ENCODE results near the gene RHBDF1. TPM values are rescaled to one million over a fixed set of nuclear protein-coding genes. Genes with fewer than 3 reads are reported as not detected.

Gene RHBDF1
- total RNA-seq, 3 donors from 2014 or later, result 27.2 to 39.2 (median 36.9) TPM

DNA sequence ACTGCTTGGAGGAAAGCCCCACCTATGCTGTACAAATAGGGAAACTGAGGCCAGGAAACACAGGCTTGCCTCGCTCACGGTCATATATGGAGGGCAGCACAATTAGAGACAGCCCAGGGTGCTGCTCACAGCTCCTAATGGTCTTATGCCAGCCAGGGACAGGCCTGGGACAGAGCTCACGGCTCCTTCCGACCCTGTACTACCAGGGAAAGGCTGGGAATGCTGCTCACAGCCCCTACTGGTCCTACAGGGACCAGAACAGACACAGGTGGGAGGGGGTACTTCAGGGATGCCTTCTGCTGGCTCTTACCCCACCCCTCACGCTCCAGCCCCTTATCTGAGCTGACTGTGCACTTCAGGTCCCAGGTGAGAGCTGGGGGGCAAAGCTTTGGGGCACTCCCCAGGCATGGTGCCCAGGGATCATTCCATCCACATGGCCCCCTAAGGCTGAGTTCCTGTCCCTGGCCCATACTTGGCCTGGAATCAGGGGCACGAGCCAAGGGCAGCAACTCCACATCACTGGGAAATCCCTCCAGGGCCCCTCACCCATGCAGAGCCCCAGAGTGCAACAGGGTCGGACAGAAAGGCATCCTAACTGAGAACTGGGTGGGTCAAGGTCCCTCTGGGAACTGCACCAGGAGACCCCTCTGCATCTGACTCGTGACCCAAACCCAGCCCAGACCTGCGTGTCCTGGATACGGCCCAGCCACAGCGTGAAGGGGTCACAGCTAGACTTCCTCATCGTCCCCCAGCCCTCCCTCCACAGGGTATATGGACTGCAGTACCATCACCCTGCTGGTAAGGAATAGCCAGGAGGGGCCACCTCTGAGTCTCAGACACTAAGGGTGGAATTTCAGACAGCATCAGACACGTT, 5.9 kb downstream of the RHBDF1 start:
- intact Hi-C loops (cut with DNase I, micrococcal nuclease), result no loop called here

DNA sequence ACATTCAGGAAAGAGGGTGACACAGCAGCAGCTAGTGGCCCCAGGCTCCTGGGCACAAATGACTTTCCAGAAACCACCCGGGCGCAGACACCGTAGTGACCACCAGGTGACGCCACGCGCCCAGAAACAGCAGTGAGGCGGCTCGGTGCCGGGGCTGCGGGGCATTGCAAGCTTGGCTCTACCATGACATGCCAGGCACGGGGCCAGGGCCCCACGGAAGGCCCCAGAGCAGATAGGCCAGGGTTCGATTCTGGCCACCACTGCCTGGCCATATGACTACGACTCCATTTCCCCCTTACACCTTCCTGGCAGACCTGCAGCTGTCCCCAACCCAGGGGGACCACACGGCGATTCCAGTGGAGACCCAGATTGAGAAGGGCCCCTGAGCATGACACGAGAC, 6.7 kb downstream of the RHBDF1 start:
- peak; percentile 90 for ATAC-seq
- intact Hi-C loops (cut with DNase I, micrococcal nuclease), result no loop called here
- H3K4me1 ChIP-seq (ENCODE audit: low read depth), result peaks cover 6% of the 10 kb centered on the region

More for the DNA sequence above, 5.9 kb downstream of the RHBDF1 start:
- Histone ChIP-seq H3K36me3 (ENCODE audit: low read depth) (no peaks in the 10 kb centered on the region), H3K4me1 (ENCODE audit: low read depth) (peaks cover 14% of the 10 kb centered on the region), H3K4me3 (no peak overlapping the region), H3K9me3 (no peaks in the 10 kb centered on the region)
- ATAC-seq (no peak), DNase-seq (no peak)
- TF ChIP-seq, protein P1, sequence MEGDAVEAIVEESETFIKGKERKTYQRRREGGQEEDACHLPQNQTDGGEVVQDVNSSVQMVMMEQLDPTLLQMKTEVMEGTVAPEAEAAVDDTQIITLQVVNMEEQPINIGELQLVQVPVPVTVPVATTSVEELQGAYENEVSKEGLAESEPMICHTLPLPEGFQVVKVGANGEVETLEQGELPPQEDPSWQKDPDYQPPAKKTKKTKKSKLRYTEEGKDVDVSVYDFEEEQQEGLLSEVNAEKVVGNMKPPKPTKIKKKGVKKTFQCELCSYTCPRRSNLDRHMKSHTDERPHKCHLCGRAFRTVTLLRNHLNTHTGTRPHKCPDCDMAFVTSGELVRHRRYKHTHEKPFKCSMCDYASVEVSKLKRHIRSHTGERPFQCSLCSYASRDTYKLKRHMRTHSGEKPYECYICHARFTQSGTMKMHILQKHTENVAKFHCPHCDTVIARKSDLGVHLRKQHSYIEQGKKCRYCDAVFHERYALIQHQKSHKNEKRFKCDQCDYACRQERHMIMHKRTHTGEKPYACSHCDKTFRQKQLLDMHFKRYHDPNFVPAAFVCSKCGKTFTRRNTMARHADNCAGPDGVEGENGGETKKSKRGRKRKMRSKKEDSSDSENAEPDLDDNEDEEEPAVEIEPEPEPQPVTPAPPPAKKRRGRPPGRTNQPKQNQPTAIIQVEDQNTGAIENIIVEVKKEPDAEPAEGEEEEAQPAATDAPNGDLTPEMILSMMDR (IDR thresholded peaks at IDR 0.05), result no peak

DNA sequence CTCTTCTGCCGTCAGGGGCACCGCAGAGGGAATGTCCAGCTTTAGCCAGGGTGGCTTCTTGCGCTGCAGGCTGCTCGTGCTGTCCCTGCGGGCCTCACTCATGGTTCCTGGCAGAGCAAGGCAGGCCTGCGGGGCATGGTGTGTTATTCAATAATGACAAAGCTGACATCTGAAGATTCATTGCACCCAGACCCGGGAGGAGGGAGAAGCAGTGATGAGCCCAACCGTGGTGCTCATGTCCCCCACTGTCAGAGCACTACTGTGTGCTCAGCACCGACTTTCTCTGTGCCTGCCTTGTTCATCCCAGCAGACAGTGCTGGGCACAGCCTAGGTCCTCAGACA, 7.5 kb downstream of the RHBDF1 start:
- intact Hi-C loops (cut with DNase I, micrococcal nuclease), result no loop called here
- Histone ChIP-seq H3K4me1 (ENCODE audit: low read depth) (peaks cover 4% of the 10 kb centered on the region), H3K4me3 (no peak overlapping the region), H3K36me3 (ENCODE audit: low read depth) (no peaks in the 10 kb centered on the region), H3K9me3 (no peaks in the 10 kb centered on the region)
- ATAC-seq (no peak), DNase-seq (no peak)
- TF ChIP-seq, protein P1 (IDR thresholded peaks at IDR 0.05), result no peak

More for the DNA sequence above, 6.7 kb downstream of the RHBDF1 start:
- TF ChIP-seq, protein P1 (IDR thresholded peaks at IDR 0.05), result peak; percentile 90
- Histone ChIP-seq H3K9me3 (no peaks in the 10 kb centered on the region), H3K36me3 (ENCODE audit: low read depth) (no peaks in the 10 kb centered on the region), H3K4me3 (no peak overlapping the region)
- peak; percentile 82 to 92 (median 91) for DNase-seq

DNA sequence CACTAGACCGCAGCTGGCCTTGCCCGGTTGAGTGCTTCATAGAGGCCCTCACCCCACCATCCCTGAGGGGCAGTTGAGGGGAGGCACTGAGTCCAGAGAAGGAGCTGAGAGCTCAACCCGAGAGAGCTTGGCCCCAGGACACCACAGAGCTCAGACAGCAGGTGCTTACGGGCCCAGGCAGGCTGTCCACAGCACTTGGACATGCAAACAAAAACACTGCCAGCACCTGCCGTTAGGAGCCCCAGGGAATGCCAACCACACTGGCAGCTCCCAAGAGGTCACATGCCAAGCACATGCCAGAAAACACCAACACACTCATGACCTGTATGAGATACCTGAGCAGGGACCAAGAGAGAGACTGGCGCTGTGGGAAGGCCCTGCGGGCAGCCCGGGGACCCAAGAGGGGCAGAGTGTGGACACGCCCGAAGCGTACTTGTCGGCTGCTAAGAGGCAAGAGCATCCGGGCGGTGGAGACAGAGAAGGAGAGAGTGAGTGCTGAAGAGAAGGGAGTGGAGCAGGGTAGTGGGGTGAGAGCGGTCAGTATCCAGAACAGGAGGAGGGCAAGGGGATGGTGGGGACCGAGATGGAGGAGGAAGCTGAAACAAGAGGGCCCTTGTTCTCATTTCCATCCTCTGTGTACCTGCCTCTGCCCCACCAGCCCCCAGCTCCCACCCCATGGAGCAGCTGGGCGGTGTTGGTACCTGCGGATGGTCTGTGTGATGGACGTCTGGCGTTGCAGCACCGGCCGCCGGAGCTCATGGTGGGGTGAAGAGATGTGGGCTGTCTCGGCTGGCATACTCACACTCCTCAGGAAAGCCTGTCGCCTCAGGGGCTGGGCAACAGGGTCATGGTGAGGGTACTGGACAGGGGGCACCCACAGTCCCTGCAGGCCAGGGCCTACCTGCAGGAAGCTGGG, 8.2 kb downstream of the RHBDF1 start:
- Histone ChIP-seq H3K36me3 (ENCODE audit: low read depth) (no peaks in the 10 kb centered on the region), H3K4me1 (ENCODE audit: low read depth) (peaks cover 4% of the 10 kb centered on the region), H3K4me3 (no peak overlapping the region), H3K9me3 (no peaks in the 10 kb centered on the region)
- DNase-seq, result no peak
- TF ChIP-seq, protein P1 (IDR thresholded peaks at IDR 0.05), result no peak
- intact Hi-C loops (cut with DNase I, micrococcal nuclease), result no loop called here
- no peak for ATAC-seq

DNA sequence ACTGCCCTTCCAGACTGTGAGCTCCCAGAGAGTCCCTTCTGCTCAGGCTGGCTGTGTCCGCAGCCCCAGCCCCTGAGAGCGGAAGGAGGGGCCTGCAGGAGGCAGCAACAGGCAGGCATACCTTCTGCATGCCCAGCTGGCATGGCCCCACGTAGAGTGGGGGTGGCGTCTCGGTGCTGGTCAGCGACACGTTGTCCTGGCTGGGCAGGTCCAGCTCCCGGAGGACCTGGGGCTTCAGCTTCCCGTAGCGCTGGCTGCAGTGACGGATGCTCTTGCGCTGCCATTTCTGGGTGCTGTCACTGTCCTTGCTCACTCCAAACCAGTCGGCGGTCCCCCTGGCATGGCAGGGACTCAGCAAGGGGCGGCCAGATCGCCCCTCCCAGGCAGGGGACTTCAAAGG, 9.0 kb downstream of the RHBDF1 start:
- ATAC-seq (no peak), DNase-seq (no peak)
- no peaks in the 10 kb centered on the region for H3K36me3 ChIP-seq (ENCODE audit: low read depth)

More for the DNA sequence above, 9.0 kb downstream of the RHBDF1 start:
- peaks cover 4% of the 10 kb centered on the region for H3K4me1 ChIP-seq (ENCODE audit: low read depth)
- no peaks in the 10 kb centered on the region for H3K9me3 ChIP-seq
- TF ChIP-seq, protein P1 (IDR thresholded peaks at IDR 0.05), result no peak
- intact Hi-C loops (cut with DNase I, micrococcal nuclease), result no loop called here
- H3K4me3 ChIP-seq, result no peak overlapping the region
